ENCODE measurements around the gene CD8B.
"Not testable (repeated sequence)": the region's sequence is repeated elsewhere in the genome, so short reads cannot be mapped to it uniquely, and the experiment has no call there.

GRCh38 chr2:86856498-86856897 is 5.2 kb downstream of the CD8B start:
- TF ChIP-seq POLR2A, CTCF, POLR2AphosphoS5, EP300 (IDR thresholded peaks at IDR 0.05): not testable (repeated sequence)

All from suprapubic skin (tissue), 4 donors.